Esophagus (tissue), 2 donors: Measurements from ENCODE around the gene PHF21A. TPM values are rescaled to one million over a fixed set of nuclear protein-coding genes. Genes with fewer than 3 reads are reported as not detected.

Source experiments
- H3K27ac ChIP-seq, 2 donors: one replicate each; pipeline ENCODE4 v1.5.1; 2013; ENCODE audit warnings: low read depth in 2 of 2, mild to moderate bottlenecking in 2 of 2, inconsistent platforms in 1 of 2, low read length in 1 of 2, moderate library complexity in 1 of 2
- H3K27me3 ChIP-seq, 2 donors: one replicate each; pipeline ENCODE4 v1.6.1; 2013; ENCODE audit warnings: low read length in 2 of 2, control low read depth in 1 of 2, mild to moderate bottlenecking in 1 of 2; ENCODE audit not compliant: insufficient read depth in 2 of 2, control insufficient read depth in 1 of 2
- H3K36me3 ChIP-seq, 2 donors: one replicate each; pipeline ENCODE4 v1.6.1; 2013; ENCODE audit warnings: low read length in 1 of 2; ENCODE audit not compliant: control insufficient read depth in 2 of 2, insufficient read depth in 2 of 2
- H3K4me1 ChIP-seq, 2 donors: one replicate each; pipeline ENCODE4 v1.6.1; 2013; ENCODE audit warnings: low read length in 1 of 2; ENCODE audit not compliant: control insufficient read depth in 2 of 2, insufficient read depth in 2 of 2
- H3K4me3 ChIP-seq, 2 donors: one replicate each; pipeline ENCODE4 v1.5.1; 2013; ENCODE audit warnings: low read length in 2 of 2, mild to moderate bottlenecking in 2 of 2, low read depth in 1 of 2, moderate library complexity in 1 of 2
- H3K9me3 ChIP-seq, 2 donors: one replicate each; pipeline ENCODE4 v1.6.1; 2013; ENCODE audit warnings: mild to moderate bottlenecking in 2 of 2, low read depth in 1 of 2, low read length in 1 of 2, moderate library complexity in 1 of 2; ENCODE audit not compliant: control insufficient read depth in 2 of 2, insufficient read depth in 1 of 2
- WGBS, 2 donors: extraction: QIAGEN DNeasy Blood & Tissue Kit; methylation state at CpG; one replicate each; pipeline ENCODE4 v1.1.7; 2013; 5-methylcytosine and 5-hydroxymethylcytosine counted together
- polyA plus RNA-seq, 2 donors: library from polyadenylated mRNA; stranded (reverse); fragments of 200-250 nt; gene quantifications; one replicate each; pipeline ENCODE4 v1.2.3, GENCODE V29; 2013
- donor health status: healthy with polysubstance abuse.
- donor health status: Bipolar disorder and iron deficiency.

The PHF21A gene
- polyA plus RNA-seq, 2 donors: 8.8 to 14.0 TPM

DNA sequence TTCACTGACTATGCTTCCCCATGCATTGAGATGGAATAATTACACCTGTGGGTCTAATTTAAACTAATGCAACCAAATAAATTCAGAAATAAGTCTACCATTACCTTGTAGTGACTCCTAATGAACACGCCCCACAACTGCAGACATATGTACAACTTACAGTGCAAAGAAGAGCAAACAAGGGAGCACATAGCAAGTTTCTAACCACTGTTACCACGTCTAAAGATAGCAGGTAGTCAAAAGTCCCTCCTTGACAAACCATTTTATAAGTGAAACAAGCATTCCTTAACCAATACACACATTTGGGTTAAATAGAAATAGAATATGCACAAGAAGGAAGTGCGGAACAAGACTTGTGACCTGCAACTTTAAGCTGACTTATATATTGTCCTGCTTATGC is 20.6 kb downstream of the PHF21A start:
- 69 to 74% methylated on average over 3 of the region's 3 CpGs for WGBS, 2 donors
- Histone ChIP-seq H3K9me3 (no peaks in the 10 kb centered on the region), H3K27ac (no peak overlapping the region), H3K27me3 (no peaks in the 10 kb centered on the region), H3K4me1 (no peaks in the 10 kb centered on the region), H3K4me3 (no peak overlapping the region), H3K36me3 (no peaks in the 10 kb centered on the region)

- H3K4me1 ChIP-seq: no peaks in the 10 kb centered on the region
- WGBS, 2 donors: 11 to 14% methylated on average over 1 of the region's 1 CpG
These were observed 21.3 kb downstream of the PHF21A start for GRCh38 chr11:46099963-46100316.

GRCh38 chr11:46090375-46090774 is 30.9 kb downstream of the PHF21A start:
- Histone ChIP-seq H3K9me3 (no peaks in the 10 kb centered on the region), H3K4me1 (no peaks in the 10 kb centered on the region), H3K36me3 (no peaks in the 10 kb centered on the region), H3K27me3 (no peaks in the 10 kb centered on the region), H3K27ac (no peak overlapping the region), H3K4me3 (no peak overlapping the region)
- 88 to 93% methylated on average over 1 of the region's 1 CpG for WGBS, 2 donors

More at GRCh38 chr11:46099963-46100316, 21.3 kb downstream of the PHF21A start:
- H3K36me3 ChIP-seq: no peaks in the 10 kb centered on the region
- H3K27ac ChIP-seq: no peak overlapping the region
- H3K9me3 ChIP-seq: no peaks in the 10 kb centered on the region
- peak overlapping the region in 1 of 2 donors; percentile 22 for H3K4me3 ChIP-seq
- no peaks in the 10 kb centered on the region for H3K27me3 ChIP-seq

GRCh38 chr11:46079662-46080061 is 41.6 kb downstream of the PHF21A start:
- Histone ChIP-seq H3K27ac (no peak overlapping the region), H3K27me3 (no peaks in the 10 kb centered on the region), H3K4me3 (no peak overlapping the region), H3K4me1 (no peaks in the 10 kb centered on the region), H3K9me3 (no peaks in the 10 kb centered on the region), H3K36me3 (no peaks in the 10 kb centered on the region)
- 89 to 96% methylated on average over 3 of the region's 3 CpGs for WGBS, 2 donors

GRCh38 chr11:46075928-46076327 is 45.3 kb downstream of the PHF21A start:
- Histone ChIP-seq H3K27ac (no peak overlapping the region), H3K4me3 (no peak overlapping the region), H3K9me3 (no peaks in the 10 kb centered on the region), H3K36me3 (no peaks in the 10 kb centered on the region), H3K4me1 (no peaks in the 10 kb centered on the region), H3K27me3 (no peaks in the 10 kb centered on the region)
- 87 to 90% methylated on average over 2 of the region's 2 CpGs for WGBS, 2 donors

GRCh38 chr11:46075168-46075567 is 46.1 kb downstream of the PHF21A start:
- H3K36me3 ChIP-seq: no peaks in the 10 kb centered on the region
- peak overlapping the region in 1 of 2 donors; percentile 17 for H3K27ac ChIP-seq
- H3K27me3 ChIP-seq: no peaks in the 10 kb centered on the region
- H3K4me1 ChIP-seq: no peaks in the 10 kb centered on the region
- no peaks in the 10 kb centered on the region for H3K9me3 ChIP-seq
- 30 to 42% methylated on average over 5 of the region's 5 CpGs for WGBS, 2 donors
- no peak overlapping the region for H3K4me3 ChIP-seq

- no peak overlapping the region for H3K27ac ChIP-seq
- no peaks in the 10 kb centered on the region for H3K27me3 ChIP-seq
- no peaks in the 10 kb centered on the region for H3K36me3 ChIP-seq
- no peak overlapping the region for H3K4me3 ChIP-seq
- H3K4me1 ChIP-seq: no peaks in the 10 kb centered on the region
- 95 to 96% methylated on average over 1 of the region's 1 CpG for WGBS, 2 donors
- H3K9me3 ChIP-seq: no peaks in the 10 kb centered on the region
These were observed 47.6 kb downstream of the PHF21A start for GRCh38 chr11:46073632-46074031.

DNA sequence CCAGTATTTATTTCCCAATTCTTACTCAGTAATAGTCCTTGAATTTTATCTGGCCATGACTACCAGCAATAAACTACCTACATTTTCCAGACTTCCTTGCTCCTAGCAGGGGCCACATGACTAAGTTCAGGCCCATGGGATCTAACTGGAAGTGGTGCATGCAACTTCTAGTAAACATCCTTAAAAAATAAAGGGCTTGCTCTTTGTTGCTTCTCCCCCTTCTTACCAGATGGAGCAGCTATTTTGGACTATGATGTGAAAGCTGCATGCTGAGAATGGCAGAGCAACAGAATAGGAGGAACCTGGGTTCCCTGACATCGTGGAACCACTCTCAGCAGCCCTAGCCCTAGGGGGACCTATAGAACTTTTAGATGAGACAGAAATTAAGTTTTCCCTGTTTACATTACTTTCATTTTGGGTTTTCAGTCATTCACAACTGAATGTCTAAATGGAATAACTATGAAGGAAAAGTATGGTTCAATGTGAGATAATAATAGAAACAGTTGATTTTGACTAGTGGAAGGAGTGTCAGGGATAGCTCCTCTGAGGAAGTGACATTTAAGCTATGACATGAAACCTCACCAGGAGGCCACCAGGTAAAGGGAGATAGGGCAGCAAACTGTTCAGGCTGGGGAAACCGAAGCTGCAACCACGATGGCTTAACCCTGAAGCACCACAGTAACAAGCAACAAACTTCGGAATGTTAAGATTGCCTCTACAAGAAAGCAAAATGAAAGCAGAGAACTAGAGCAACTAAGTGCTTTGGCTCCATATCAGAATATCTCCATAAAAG is 48.9 kb downstream of the PHF21A start:
- Histone ChIP-seq H3K9me3 (no peaks in the 10 kb centered on the region), H3K4me3 (no peak overlapping the region), H3K4me1 (no peaks in the 10 kb centered on the region), H3K36me3 (no peaks in the 10 kb centered on the region), H3K27ac (no peak overlapping the region), H3K27me3 (no peaks in the 10 kb centered on the region)
- 64 to 69% methylated on average over 4 of the region's 4 CpGs for WGBS, 2 donors

- Histone ChIP-seq H3K36me3 (no peaks in the 10 kb centered on the region), H3K27ac (peak overlapping the region; percentile 17 to 55), H3K27me3 (no peaks in the 10 kb centered on the region), H3K4me3 (no peak overlapping the region), H3K4me1 (no peaks in the 10 kb centered on the region), H3K9me3 (no peaks in the 10 kb centered on the region)
- WGBS, 2 donors: 55 to 63% methylated on average over 1 of the region's 1 CpG
These were observed 50.2 kb downstream of the PHF21A start for GRCh38 chr11:46071091-46071490.

DNA sequence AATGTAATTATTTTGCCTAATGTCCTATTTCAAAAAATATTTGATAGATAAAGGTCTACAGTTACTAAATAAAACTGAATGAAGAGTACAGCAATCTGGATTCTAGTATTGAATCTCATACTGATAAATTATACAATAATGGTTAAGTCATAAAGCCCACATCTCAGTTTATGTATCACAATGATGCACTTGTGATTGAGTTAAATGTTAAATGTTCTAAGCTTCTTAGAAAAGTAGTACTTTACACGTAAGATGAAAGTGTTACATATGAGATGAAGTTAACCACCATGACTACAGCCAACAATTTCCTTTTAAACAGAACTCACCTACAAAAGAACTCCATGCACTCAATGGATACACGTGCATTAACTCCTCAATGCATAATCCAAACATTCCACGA is 51.7 kb downstream of the PHF21A start:
- Histone ChIP-seq H3K4me3 (no peak overlapping the region), H3K4me1 (no peaks in the 10 kb centered on the region), H3K27ac (no peak overlapping the region), H3K27me3 (no peaks in the 10 kb centered on the region), H3K36me3 (no peaks in the 10 kb centered on the region), H3K9me3 (no peaks in the 10 kb centered on the region)
- 90 to 91% methylated on average over 3 of the region's 3 CpGs for WGBS, 2 donors
